OCI-LY1 (cell line): ENCODE results near the gene UST.

Experiments
- EZH2 ChIP-seq: fragments of 200-600 bp; sonication (generic), shearing (Covaris generic); IDR thresholded peaks from 2 replicates; pipeline ENCODE4 v1.8.0; 2017; ENCODE audit warnings: borderline replicate concordance, mixed run types, mild to moderate bottlenecking, antibody characterized with exemption, low read length, moderate library complexity, mixed read lengths
- TF ChIP-seq, protein P1 (sequence below): fragments of 200-600 bp; sonication (generic), shearing (Covaris generic); IDR thresholded peaks from 2 replicates; pipeline ENCODE4 v1.5.1; 2017; ENCODE audit warnings: mild to moderate bottlenecking, antibody characterized with exemption, low read length, moderate library complexity, mixed read lengths

DNA sequence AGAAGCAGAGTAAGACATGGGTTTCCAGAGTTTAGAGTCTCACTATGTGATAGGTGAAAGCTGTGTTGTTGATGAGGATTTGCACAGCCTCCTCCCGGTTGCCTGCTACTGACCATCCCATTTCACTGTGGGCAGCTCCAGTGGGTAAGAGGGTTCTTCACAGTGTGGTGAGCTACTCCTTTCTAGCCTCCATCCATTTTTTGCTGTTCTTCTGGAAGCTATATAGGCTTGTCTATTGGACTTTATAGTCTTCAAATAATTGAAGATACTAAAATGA is 13.4 kb downstream of the UST start:
- TF ChIP-seq, protein P1, sequence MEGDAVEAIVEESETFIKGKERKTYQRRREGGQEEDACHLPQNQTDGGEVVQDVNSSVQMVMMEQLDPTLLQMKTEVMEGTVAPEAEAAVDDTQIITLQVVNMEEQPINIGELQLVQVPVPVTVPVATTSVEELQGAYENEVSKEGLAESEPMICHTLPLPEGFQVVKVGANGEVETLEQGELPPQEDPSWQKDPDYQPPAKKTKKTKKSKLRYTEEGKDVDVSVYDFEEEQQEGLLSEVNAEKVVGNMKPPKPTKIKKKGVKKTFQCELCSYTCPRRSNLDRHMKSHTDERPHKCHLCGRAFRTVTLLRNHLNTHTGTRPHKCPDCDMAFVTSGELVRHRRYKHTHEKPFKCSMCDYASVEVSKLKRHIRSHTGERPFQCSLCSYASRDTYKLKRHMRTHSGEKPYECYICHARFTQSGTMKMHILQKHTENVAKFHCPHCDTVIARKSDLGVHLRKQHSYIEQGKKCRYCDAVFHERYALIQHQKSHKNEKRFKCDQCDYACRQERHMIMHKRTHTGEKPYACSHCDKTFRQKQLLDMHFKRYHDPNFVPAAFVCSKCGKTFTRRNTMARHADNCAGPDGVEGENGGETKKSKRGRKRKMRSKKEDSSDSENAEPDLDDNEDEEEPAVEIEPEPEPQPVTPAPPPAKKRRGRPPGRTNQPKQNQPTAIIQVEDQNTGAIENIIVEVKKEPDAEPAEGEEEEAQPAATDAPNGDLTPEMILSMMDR: no peak
- no peak for TF ChIP-seq EZH2
